Adrenal gland (tissue), 12 donors: ENCODE results near the gene RGS1. TPM values are rescaled to one million over a fixed set of nuclear protein-coding genes. Genes with fewer than 3 reads are reported as not detected.

Experiments
- DNase-seq, 7 donors: peaks; one replicate each; pipeline ENCODE4 v3.0.0-alpha.2; 2019 to 2020
- H3K27ac ChIP-seq, 5 donors: fragments of 200-600 bp; sonication (generic) in 4 of 5; 1 replicate in 3 of 5; 2 replicates in 2 of 5; pipeline versions ENCODE4 v1.5.1 to v1.8.0; 2016 to 2020; ENCODE audit warnings: mild to moderate bottlenecking in 1 of 5
- H3K27me3 ChIP-seq: fragments of 200-600 bp; 2 replicates; pipeline ENCODE4 v1.8.0; 2021
- H3K36me3 ChIP-seq, 2 donors: fragments of 200-600 bp; replicated peaks in 1 of 2; 1 replicate in 1 of 2; 2 replicates in 1 of 2; pipeline versions ENCODE4 v1.5.1 to v1.8.0; 2018 to 2022
- H3K4me1 ChIP-seq, 2 donors: fragments of 200-600 bp; replicated peaks in 1 of 2; 1 replicate in 1 of 2; 2 replicates in 1 of 2; pipeline versions ENCODE4 v1.5.1 to v1.8.0; 2018 to 2021
- H3K4me3 ChIP-seq, 4 donors: fragments of 200-600 bp; sonication (generic) in 3 of 4; one replicate each; pipeline ENCODE4 v1.5.1; 2016 to 2018
- H3K9me3 ChIP-seq, 3 donors: fragments of 200-600 bp; sonication (generic) in 1 of 3; replicated peaks in 1 of 3; 1 replicate in 2 of 3; 2 replicates in 1 of 3; pipeline versions ENCODE4 v1.5.1 to v1.8.0; 2016 to 2021
- POLR2A ChIP-seq, 2 donors: fragments of 450-650 bp; IDR thresholded peaks; one replicate each; pipeline ENCODE4 v1.6.1; 2017; ENCODE audit warnings: antibody characterized with exemption in 2 of 2, mild to moderate bottlenecking in 2 of 2, moderate library complexity in 1 of 2
- WGBS, 4 donors: extraction: QIAGEN DNeasy Blood & Tissue Kit in 2 of 4; methylation state at CpG; one replicate each; pipeline versions ENCODE4 v1.1.5 to v1.1.7; 2013 to 2017; 5-methylcytosine and 5-hydroxymethylcytosine counted together
- intact Hi-C, 2 donors: fragments of 100-400 bp; cut with DNase I; formaldehyde crosslinking; loops; one replicate each; pipeline versions ENCODE4 v1.14.1 to v1.15.0; 2022 to 2023
- polyA plus RNA-seq, 3 donors: library from polyadenylated mRNA; stranded (reverse); fragments of 200-250 nt in 2 of 3; fragments of 350-450 nt in 1 of 3; fragmentation: Illumina TruSeq in 1 of 3; extraction: RNeasy Lipid Tissue Mini Kit (QIAGEN cat#74804) in 1 of 3; gene quantifications; one replicate each; pipeline ENCODE4 v1.2.3, GENCODE V29; 2013 to 2014
- total RNA-seq, 9 donors: library from RNA; depleted of rRNA in 4 of 9; stranded (reverse); fragments of >200 nt in 4 of 9; fragments of 120-200 nt in 1 of 9; fragmentation: NEBNext Ultra II Directional in 1 of 9; extraction: Animal tissue kit (Norgen Biotek cat#: 25700) in 1 of 9; gene quantifications; one replicate each; pipeline versions ENCODE4 v1.1.0 to v1.2.4, GENCODE V29; 2013 to 2023
- TF ChIP-seq, protein P1 (sequence below), 6 experiments: fragments of 450-650 bp in 4 of 6; fragments of 200-600 bp in 2 of 6; sonication (generic) in 1 of 6; IDR thresholded peaks; 1 replicate in 5 of 6; 2 replicates in 1 of 6; pipeline versions ENCODE4 v1.5.1 to v1.8.0; 2016 to 2021; ENCODE audit warnings: antibody characterized with exemption in 6 of 6, mild to moderate bottlenecking in 2 of 6, moderate library complexity in 1 of 6
- donor health status: healthy with polysubstance abuse.
- donor health status: Bipolar disorder and iron deficiency.
- donor health status: DM: yes; HTN: yes; CAD: no.
- donor health status: DM: no; HTN: no; CAD: no.
- donor health status: DM: no; HTN: no; CAD: no.
- donor health status: DM: yes; HTN: yes; CAD: no.

RGS1 gene
- total and polyA plus RNA-seq, 12 donors = 2.4 to 124 (median 9.4) TPM

DNA sequence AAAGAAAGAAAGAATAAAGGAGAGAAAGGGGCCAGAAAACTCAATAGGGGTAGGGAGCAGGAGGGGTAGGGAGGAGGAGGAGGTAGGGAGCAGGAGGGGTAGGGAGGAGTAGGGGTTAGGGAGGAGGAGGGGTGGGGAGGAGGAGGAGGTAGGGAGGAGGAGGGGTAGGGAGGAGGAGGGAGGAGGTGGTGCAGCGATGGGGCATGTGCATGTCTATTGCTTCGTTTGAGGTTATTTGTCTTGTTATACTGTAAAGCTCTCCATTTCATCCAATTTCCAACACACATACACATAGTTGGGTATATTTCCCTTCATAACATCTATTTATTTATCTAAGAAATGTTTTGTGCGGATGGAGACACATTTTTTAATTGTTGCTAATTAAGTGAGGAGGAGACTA lies 19.7 kb downstream of the RGS1 start:
- intact Hi-C loops = no loop called here
- no peak overlapping the region for H3K27ac ChIP-seq
- 76 to 83% (median 79%) methylated on average over 3 of the region's 3 CpGs for WGBS, 4 donors
- no peaks in the 10 kb centered on the region for H3K4me1 ChIP-seq
- TF ChIP-seq, protein P1, sequence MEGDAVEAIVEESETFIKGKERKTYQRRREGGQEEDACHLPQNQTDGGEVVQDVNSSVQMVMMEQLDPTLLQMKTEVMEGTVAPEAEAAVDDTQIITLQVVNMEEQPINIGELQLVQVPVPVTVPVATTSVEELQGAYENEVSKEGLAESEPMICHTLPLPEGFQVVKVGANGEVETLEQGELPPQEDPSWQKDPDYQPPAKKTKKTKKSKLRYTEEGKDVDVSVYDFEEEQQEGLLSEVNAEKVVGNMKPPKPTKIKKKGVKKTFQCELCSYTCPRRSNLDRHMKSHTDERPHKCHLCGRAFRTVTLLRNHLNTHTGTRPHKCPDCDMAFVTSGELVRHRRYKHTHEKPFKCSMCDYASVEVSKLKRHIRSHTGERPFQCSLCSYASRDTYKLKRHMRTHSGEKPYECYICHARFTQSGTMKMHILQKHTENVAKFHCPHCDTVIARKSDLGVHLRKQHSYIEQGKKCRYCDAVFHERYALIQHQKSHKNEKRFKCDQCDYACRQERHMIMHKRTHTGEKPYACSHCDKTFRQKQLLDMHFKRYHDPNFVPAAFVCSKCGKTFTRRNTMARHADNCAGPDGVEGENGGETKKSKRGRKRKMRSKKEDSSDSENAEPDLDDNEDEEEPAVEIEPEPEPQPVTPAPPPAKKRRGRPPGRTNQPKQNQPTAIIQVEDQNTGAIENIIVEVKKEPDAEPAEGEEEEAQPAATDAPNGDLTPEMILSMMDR (IDR thresholded peaks at IDR 0.05) = no peak
- no peak for TF ChIP-seq POLR2A (IDR thresholded peaks at IDR 0.05)
- no peaks in the 10 kb centered on the region for H3K36me3 ChIP-seq
- no peak overlapping the region for H3K4me3 ChIP-seq
- H3K9me3 ChIP-seq = no peaks in the 10 kb centered on the region
- no peak for DNase-seq
- H3K27me3 ChIP-seq = no peaks in the 10 kb centered on the region

DNA sequence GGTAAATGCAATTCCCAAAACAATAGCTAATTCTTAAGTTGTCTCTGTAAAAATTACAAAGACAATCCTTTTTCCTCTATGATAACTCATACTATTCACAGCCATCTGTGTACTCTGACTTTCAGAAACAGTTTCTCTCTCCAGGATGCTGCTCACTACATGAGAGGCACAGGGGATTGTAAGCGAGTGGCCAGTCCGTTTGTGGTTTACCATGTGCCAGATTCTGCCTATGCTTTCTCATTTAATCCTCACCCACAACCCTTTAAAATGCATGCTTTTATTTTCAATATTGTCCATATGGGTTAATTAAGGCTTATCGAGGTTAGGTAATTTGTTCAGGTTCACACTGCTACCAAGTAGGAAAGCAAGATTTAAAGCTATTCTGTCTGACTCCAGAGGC lies 23.0 kb downstream of the RGS1 start:
- intact Hi-C loops = no loop called here
- Histone ChIP-seq H3K4me3 (no peak overlapping the region), H3K9me3 (no peaks in the 10 kb centered on the region), H3K4me1 (peaks cover 0 to 5% of the 10 kb centered on the region in 2 donors), H3K36me3 (no peaks in the 10 kb centered on the region), H3K27ac (no peak overlapping the region), H3K27me3 (no peaks in the 10 kb centered on the region)
- DNase-seq = no peak
- WGBS, 4 donors = 89 to 93% (median 90%) methylated on average over 3 of the region's 3 CpGs
- TF ChIP-seq POLR2A (IDR thresholded peaks at IDR 0.05) = no peak
- TF ChIP-seq, protein P1 (IDR thresholded peaks at IDR 0.05) = no peak

DNA sequence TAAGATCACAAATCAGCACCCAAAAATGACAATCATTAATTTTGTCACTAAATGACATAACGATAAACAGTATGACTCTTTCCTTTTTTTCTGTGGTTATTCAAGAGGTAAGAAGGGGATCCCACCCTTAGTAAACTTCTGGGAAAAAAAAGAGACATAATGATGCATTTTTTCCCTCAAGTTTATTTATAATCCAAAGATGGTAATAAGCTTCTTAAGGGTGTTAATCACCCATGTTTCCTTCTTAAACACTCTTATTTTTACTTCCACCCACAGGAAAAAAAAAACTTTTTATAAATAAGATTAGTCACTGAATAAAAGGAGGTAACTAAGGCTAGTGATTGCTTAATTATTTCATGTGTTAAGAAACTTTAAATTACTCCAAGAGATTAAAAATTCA lies 24.7 kb downstream of the RGS1 start:
- Histone ChIP-seq H3K27me3 (no peaks in the 10 kb centered on the region), H3K4me3 (no peak overlapping the region), H3K36me3 (no peaks in the 10 kb centered on the region), H3K9me3 (no peaks in the 10 kb centered on the region), H3K27ac (no peak overlapping the region), H3K4me1 (peaks cover 0 to 5% of the 10 kb centered on the region in 2 donors)
- TF ChIP-seq, protein P1 (IDR thresholded peaks at IDR 0.05) = no peak
- no peak for TF ChIP-seq POLR2A (IDR thresholded peaks at IDR 0.05)
- 75 to 94% (median 82%) methylated on average over 1 of the region's 1 CpG for WGBS, 4 donors
- intact Hi-C loops = no loop called here
- no peak for DNase-seq

DNA sequence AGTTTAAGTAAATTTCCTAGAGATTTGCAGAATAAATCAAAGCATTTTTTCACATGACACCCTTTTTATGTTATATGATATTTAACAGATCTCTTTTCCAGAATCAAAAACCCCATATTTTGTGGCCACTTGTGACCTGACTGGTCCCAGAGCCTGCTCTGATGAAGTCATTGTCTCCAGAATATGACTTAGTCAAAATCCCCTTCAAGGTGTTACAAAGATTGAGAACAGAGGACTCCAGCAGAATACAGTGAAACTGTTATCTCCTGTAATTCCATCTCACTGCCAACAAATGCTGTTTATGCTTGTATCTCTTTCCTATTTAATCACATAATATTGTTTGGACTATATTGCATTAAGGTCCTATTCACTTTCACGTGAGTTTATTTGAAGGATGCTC lies 25.6 kb downstream of the RGS1 start:
- DNase-seq = no peak
- H3K27ac ChIP-seq = no peak overlapping the region
- intact Hi-C loops = no loop called here
- no peaks in the 10 kb centered on the region for H3K27me3 ChIP-seq
- 69 to 87% (median 75%) methylated on average over 1 of the region's 1 CpG for WGBS, 4 donors
- no peak for TF ChIP-seq POLR2A (IDR thresholded peaks at IDR 0.05)
- TF ChIP-seq, protein P1 (IDR thresholded peaks at IDR 0.05) = no peak
- no peaks in the 10 kb centered on the region for H3K36me3 ChIP-seq
- no peaks in the 10 kb centered on the region for H3K9me3 ChIP-seq
- H3K4me3 ChIP-seq = no peak overlapping the region
- H3K4me1 ChIP-seq = peaks cover 0 to 5% of the 10 kb centered on the region in 2 donors
